OCI-LY7 (cell line): ENCODE results near the gene CKAP2L. TPM values are rescaled to one million over a fixed set of nuclear protein-coding genes. Genes with fewer than 3 reads are reported as not detected.

Experiments used
- BruUV-seq: library from RNA; stranded (reverse); fragments of 400-500 nt; replicated peaks from 2 replicates; lab custom pipeline; 2021; lab: Mats Ljungman, UMichigan
- CTCF ChIA-PET: fragments of 300-600 bp; sonication (Branson Sonifier 250); formaldehyde crosslinking; loops from one replicate; lab custom pipeline; 2022; ENCODE audit warnings: antibody characterized with exemption; ENCODE audit not compliant: unreplicated experiment; lab: Charles Lee
- POLR2A ChIA-PET: fragments of 300-600 bp; sonication (Branson Sonifier 250); formaldehyde crosslinking; loops from one replicate; lab custom pipeline; 2022; ENCODE audit warnings: antibody characterized with exemption; lab: Charles Lee
- DNase-seq: peaks from one replicate; pipeline ENCODE4 v3.0.0-alpha.2; 2015; ENCODE audit warnings: low spot score
- H2AFZ ChIP-seq: fragments of 200-600 bp; sonication (generic), shearing (Covaris generic); 2 replicates; pipeline ENCODE4 v1.6.1; 2014; ENCODE audit warnings: mild to moderate bottlenecking, antibody characterized with exemption, low read length, moderate library complexity
- H3K27ac ChIP-seq: fragments of 200-600 bp; sonication (generic); 2 replicates; pipeline ENCODE4 v1.5.1; 2014; ENCODE audit warnings: mixed run types, low read depth, mild to moderate bottlenecking, moderate library complexity, low read length, inconsistent platforms; ENCODE audit not compliant: poor library complexity, severe bottlenecking
- H3K36me3 ChIP-seq: fragments of 200-600 bp; sonication (generic); 2 replicates; pipeline ENCODE4 v1.6.1; 2014; ENCODE audit warnings: mild to moderate bottlenecking, antibody characterized with exemption, low read length, moderate library complexity, mixed read lengths; ENCODE audit not compliant: insufficient read depth
- H3K4me1 ChIP-seq: fragments of 200-600 bp; sonication (generic); 2 replicates; pipeline ENCODE4 v1.5.1; 2014; ENCODE audit warnings: mild to moderate bottlenecking, low read length; ENCODE audit not compliant: insufficient read depth, poor library complexity, severe bottlenecking
- H3K4me2 ChIP-seq: fragments of 200-600 bp; sonication (generic); 2 replicates; pipeline ENCODE4 v1.6.1; 2014; ENCODE audit warnings: mild to moderate bottlenecking, low read length
- H3K4me3 ChIP-seq: fragments of 200-600 bp; sonication (generic); 2 replicates; pipeline ENCODE4 v1.5.1; 2014; ENCODE audit warnings: mild to moderate bottlenecking, low read depth, low read length; ENCODE audit not compliant: poor library complexity, severe bottlenecking
- H3K79me2 ChIP-seq: fragments of 200-600 bp; sonication (generic); 2 replicates; pipeline ENCODE4 v1.6.1; 2016; ENCODE audit warnings: low read depth, mild to moderate bottlenecking, low read length, moderate library complexity, mixed read lengths; ENCODE audit not compliant: insufficient read depth
- H3K9me2 ChIP-seq: fragments of 200-600 bp; sonication (generic); 2 replicates; pipeline ENCODE4 v1.6.1; 2016; ENCODE audit warnings: mild to moderate bottlenecking, low read length, mixed read lengths; ENCODE audit not compliant: insufficient read depth
- H3K9me3 ChIP-seq: fragments of 200-600 bp; sonication (generic); 2 replicates; pipeline ENCODE4 v1.6.1; 2014; ENCODE audit warnings: mild to moderate bottlenecking, mixed run types, low read length, mixed read lengths
- H4K20me1 ChIP-seq: fragments of 200-600 bp; sonication (generic); 2 replicates; pipeline ENCODE4 v1.6.1; 2014; ENCODE audit warnings: mild to moderate bottlenecking, antibody characterized with exemption, low read length, moderate library complexity, mixed read lengths; ENCODE audit not compliant: insufficient read depth
- EZH2phosphoT487 ChIP-seq: fragments of 200-600 bp; sonication (generic); IDR thresholded peaks from 2 replicates; pipeline ENCODE4 v1.6.1; 2018; ENCODE audit warnings: low read depth, borderline replicate concordance, mild to moderate bottlenecking, mixed run types, antibody characterized with exemption, low read length, moderate library complexity, mixed read lengths
- intact Hi-C: fragments of 100-400 bp; cut with micrococcal nuclease; formaldehyde crosslinking; loops from one replicate; pipeline ENCODE4 v1.10.0; 2022; ENCODE audit not compliant: unreplicated experiment
- total RNA-seq, 2 experiments: library from RNA; depleted of rRNA in 1 of 2; stranded (reverse); fragments of >200 nt in 1 of 2; shearing (Covaris generic) in 1 of 2; gene quantifications; 2 replicates each; pipeline ENCODE4 v1.2.3, GENCODE V29; 2014 to 2022
- TF ChIP-seq, protein P1 (sequence below): fragments of 200-600 bp; sonication (generic); conservative IDR thresholded peaks from 2 replicates; pipeline ENCODE4 v1.5.1; 2014; ENCODE audit warnings: mild to moderate bottlenecking, antibody characterized with exemption, low read length, moderate library complexity, mixed read lengths

Gene CKAP2L
- total RNA-seq, 2 experiments from 2014 or later, result 31.8 to 61.8 TPM

DNA sequence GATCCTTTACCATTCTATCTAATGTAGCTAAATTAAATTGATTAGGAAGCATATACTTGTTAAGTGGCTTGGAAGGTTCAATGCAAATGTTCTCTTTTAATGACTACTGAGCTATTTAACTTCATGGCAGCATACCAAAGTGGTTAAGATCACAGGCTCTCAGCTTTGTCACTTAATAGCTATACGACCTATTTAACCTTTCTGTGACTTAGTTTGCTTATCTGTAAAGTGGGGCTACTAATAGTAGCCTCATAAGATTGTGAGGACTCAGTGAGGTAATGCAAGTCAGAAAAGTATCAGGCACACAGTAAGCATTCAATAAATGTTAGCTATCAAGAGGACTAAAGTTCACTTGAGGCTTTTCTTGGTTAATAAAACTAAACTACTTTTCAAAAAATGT lies 4.3 kb downstream of the CKAP2L start:
- POLR2A ChIA-PET, result interaction anchor here (1.1 kb wide), 1 partner anchor 8 kb away, joined by 3 read pairs; no protein-coding TSS in a partner anchor
- no peak overlapping the region for H3K4me3 ChIP-seq

DNA sequence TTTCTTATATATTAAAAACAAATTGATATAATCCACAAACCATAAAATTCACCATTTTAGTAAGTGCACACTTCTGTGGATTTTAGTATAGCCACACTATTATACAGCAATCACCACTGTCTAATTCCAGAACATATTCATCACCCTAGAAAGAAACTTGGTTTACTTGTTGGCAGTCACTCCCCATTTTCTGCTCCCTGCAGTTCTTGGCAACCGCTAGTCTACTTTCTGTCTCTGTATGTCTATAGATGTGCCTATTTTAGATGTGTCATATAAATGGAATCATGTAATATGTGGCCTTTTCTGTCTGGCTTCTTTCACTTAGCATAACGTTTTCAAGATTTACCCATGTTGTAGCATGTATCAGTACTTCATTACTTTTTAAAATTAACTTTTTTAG lies 5.7 kb downstream of the CKAP2L start:
- intact Hi-C loops, result no loop called here
- ChIA-PET POLR2A (no interaction called here), CTCF (no interaction called here)
- BruUV-seq, result no TSS peak
- Histone ChIP-seq H3K79me2 (peaks cover 45% of the 10 kb centered on the region), H2AFZ (no peak overlapping the region), H4K20me1 (peaks cover 7% of the 10 kb centered on the region; the same call in 1 of the 2 replicates), H3K27ac (no peak overlapping the region), H3K4me2 (no peak overlapping the region), H3K9me3 (0 out of 2 replicates have a peak, but pooled peaks cover 4% of the 10 kb centered on the region), H3K4me3 (no peak overlapping the region), H3K36me3 (peaks cover 86% of the 10 kb centered on the region), H3K9me2 (no peaks in the 10 kb centered on the region), H3K4me1 (peaks cover 13% of the 10 kb centered on the region)
- no peak for DNase-seq
- TF ChIP-seq, protein P1, sequence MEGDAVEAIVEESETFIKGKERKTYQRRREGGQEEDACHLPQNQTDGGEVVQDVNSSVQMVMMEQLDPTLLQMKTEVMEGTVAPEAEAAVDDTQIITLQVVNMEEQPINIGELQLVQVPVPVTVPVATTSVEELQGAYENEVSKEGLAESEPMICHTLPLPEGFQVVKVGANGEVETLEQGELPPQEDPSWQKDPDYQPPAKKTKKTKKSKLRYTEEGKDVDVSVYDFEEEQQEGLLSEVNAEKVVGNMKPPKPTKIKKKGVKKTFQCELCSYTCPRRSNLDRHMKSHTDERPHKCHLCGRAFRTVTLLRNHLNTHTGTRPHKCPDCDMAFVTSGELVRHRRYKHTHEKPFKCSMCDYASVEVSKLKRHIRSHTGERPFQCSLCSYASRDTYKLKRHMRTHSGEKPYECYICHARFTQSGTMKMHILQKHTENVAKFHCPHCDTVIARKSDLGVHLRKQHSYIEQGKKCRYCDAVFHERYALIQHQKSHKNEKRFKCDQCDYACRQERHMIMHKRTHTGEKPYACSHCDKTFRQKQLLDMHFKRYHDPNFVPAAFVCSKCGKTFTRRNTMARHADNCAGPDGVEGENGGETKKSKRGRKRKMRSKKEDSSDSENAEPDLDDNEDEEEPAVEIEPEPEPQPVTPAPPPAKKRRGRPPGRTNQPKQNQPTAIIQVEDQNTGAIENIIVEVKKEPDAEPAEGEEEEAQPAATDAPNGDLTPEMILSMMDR, result no peak
- no peak for TF ChIP-seq EZH2phosphoT487

More for the DNA sequence above, 4.3 kb downstream of the CKAP2L start:
- TF ChIP-seq, protein P1, result no peak
- no peak for TF ChIP-seq EZH2phosphoT487
- no TSS peak for BruUV-seq
- Histone ChIP-seq H3K4me2 (no peak overlapping the region), H3K27ac (no peak overlapping the region), H3K9me2 (no peaks in the 10 kb centered on the region), H3K79me2 (peaks cover 44% of the 10 kb centered on the region), H3K4me1 (peaks cover 16% of the 10 kb centered on the region), H3K36me3 (peaks cover 72% of the 10 kb centered on the region), H3K9me3 (no peaks in the 10 kb centered on the region), H2AFZ (no peak overlapping the region), H4K20me1 (peaks cover 7% of the 10 kb centered on the region; the same call in 1 of the 2 replicates)
- DNase-seq, result no peak
- intact Hi-C loops, result loop anchor here (5.0 kb wide), 2 partner anchors 113 to 878 kb away; partner anchors contain the start of genes ANAPC1 and SLC20A1
- CTCF ChIA-PET, result no interaction called here

DNA sequence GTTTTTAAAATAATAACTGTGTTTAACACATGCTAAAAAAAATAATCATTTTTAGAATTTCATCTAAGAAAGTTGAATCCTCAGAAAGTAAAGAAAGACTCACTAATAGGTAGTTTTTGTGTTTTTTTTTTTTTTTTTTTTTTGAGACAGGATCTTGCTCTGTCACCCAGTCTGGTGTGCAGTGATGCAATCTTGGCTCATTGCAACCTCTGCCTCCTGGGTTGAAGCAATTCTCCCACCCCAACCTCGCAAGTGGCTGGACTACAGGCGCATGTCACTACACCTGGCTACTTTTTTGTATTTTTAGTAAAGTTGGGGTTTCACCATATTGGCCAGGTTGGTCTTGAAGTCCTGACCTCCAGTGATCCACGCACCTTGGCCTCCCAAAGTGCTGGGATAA lies 7.1 kb downstream of the CKAP2L start:
- TF ChIP-seq, protein P1, result no peak
- no peak for TF ChIP-seq EZH2phosphoT487
- CTCF ChIA-PET, result no interaction called here
- POLR2A ChIA-PET, result no interaction called here

More for the DNA sequence above, 7.1 kb downstream of the CKAP2L start:
- Histone ChIP-seq H4K20me1 (no peaks in the 10 kb centered on the region), H3K79me2 (peaks cover 31% of the 10 kb centered on the region), H3K36me3 (peaks cover 98% of the 10 kb centered on the region), H3K27ac (no peak overlapping the region), H3K9me3 (0 out of 2 replicates have a peak, but pooled peaks cover 4% of the 10 kb centered on the region), H2AFZ (no peak overlapping the region), H3K4me3 (no peak overlapping the region), H3K4me1 (peaks cover 4% of the 10 kb centered on the region), H3K4me2 (no peak overlapping the region), H3K9me2 (no peaks in the 10 kb centered on the region)
- DNase-seq, result no peak
- intact Hi-C loops, result no loop called here
- no TSS peak for BruUV-seq
